Measurements from ENCODE around the gene AKAP8L.

Gene AKAP8L

GRCh38 chr19:15432629-15433518 lies 14.1 kb upstream of the AKAP8L start:
- peak overlapping the region; percentile 58 for H3K27ac ChIP-seq (ENCODE audit: insufficient read depth, low read depth, low read length, poor library complexity, severe bottlenecking)
- 0% methylated on average over 75 of the region's 75 CpGs for WGBS, 2 experiments

GRCh38 chr19:15432018-15432494 lies 13.3 kb upstream of the AKAP8L start:
- 1% methylated on average over 44 of the region's 44 CpGs for WGBS, 2 experiments
- no peaks in the 10 kb centered on the region for H3K9me3 ChIP-seq (ENCODE audit: control insufficient read depth, low read length)
- H3K27ac ChIP-seq (ENCODE audit: insufficient read depth, low read depth, low read length, poor library complexity, severe bottlenecking): no peak overlapping the region

More at GRCh38 chr19:15432629-15433518, 14.1 kb upstream of the AKAP8L start:
- Histone ChIP-seq H3K27me3 (ENCODE audit: control insufficient read depth, insufficient read depth, low read length, poor library complexity, severe bottlenecking) (no peaks in the 10 kb centered on the region), H3K4me3 (ENCODE audit: insufficient read depth, low read depth, low read length) (peak overlapping the region; percentile 63), H3K9me3 (ENCODE audit: control insufficient read depth, low read length) (no peaks in the 10 kb centered on the region), H3K36me3 (ENCODE audit: control insufficient read depth, insufficient read depth, low read length) (no peaks in the 10 kb centered on the region), H3K4me1 (ENCODE audit: control insufficient read depth, insufficient read depth, low read length) (peaks cover 10% of the 10 kb centered on the region)

GRCh38 chr19:15431396-15432017 lies 12.7 kb upstream of the AKAP8L start:
- Histone ChIP-seq H3K9me3 (ENCODE audit: control insufficient read depth, low read length) (no peaks in the 10 kb centered on the region), H3K27ac (ENCODE audit: insufficient read depth, low read depth, low read length, poor library complexity, severe bottlenecking) (no peak overlapping the region)
- 41% methylated on average over 7 of the region's 7 CpGs for WGBS, 2 experiments

More at GRCh38 chr19:15432018-15432494, 13.3 kb upstream of the AKAP8L start:
- no peaks in the 10 kb centered on the region for H3K27me3 ChIP-seq (ENCODE audit: control insufficient read depth, insufficient read depth, low read length, poor library complexity, severe bottlenecking)
- H3K4me3 ChIP-seq (ENCODE audit: insufficient read depth, low read depth, low read length): peak overlapping the region; percentile 77
- H3K4me1 ChIP-seq (ENCODE audit: control insufficient read depth, insufficient read depth, low read length): peaks cover 10% of the 10 kb centered on the region
- peaks cover 4% of the 10 kb centered on the region for H3K36me3 ChIP-seq (ENCODE audit: control insufficient read depth, insufficient read depth, low read length)

GRCh38 chr19:15430526-15431120 lies 11.8 kb upstream of the AKAP8L start:
- Histone ChIP-seq H3K27me3 (ENCODE audit: control insufficient read depth, insufficient read depth, low read length, poor library complexity, severe bottlenecking) (no peaks in the 10 kb centered on the region), H3K27ac (ENCODE audit: insufficient read depth, low read depth, low read length, poor library complexity, severe bottlenecking) (no peak overlapping the region), H3K9me3 (ENCODE audit: control insufficient read depth, low read length) (no peaks in the 10 kb centered on the region), H3K4me3 (ENCODE audit: insufficient read depth, low read depth, low read length) (no peak overlapping the region), H3K4me1 (ENCODE audit: control insufficient read depth, insufficient read depth, low read length) (peaks cover 10% of the 10 kb centered on the region), H3K36me3 (ENCODE audit: control insufficient read depth, insufficient read depth, low read length) (peaks cover 15% of the 10 kb centered on the region)
- 91 to 94% methylated on average over 10 of the region's 10 CpGs for WGBS, 2 experiments

More at GRCh38 chr19:15431396-15432017, 12.7 kb upstream of the AKAP8L start:
- H3K27me3 ChIP-seq (ENCODE audit: control insufficient read depth, insufficient read depth, low read length, poor library complexity, severe bottlenecking): no peaks in the 10 kb centered on the region
- peaks cover 9% of the 10 kb centered on the region for H3K36me3 ChIP-seq (ENCODE audit: control insufficient read depth, insufficient read depth, low read length)
- peaks cover 10% of the 10 kb centered on the region for H3K4me1 ChIP-seq (ENCODE audit: control insufficient read depth, insufficient read depth, low read length)
- peak overlapping the region; percentile 77 for H3K4me3 ChIP-seq (ENCODE audit: insufficient read depth, low read depth, low read length)

GRCh38 chr19:15429825-15430467 lies 11.2 kb upstream of the AKAP8L start:
- Histone ChIP-seq H3K9me3 (ENCODE audit: control insufficient read depth, low read length) (no peaks in the 10 kb centered on the region), H3K36me3 (ENCODE audit: control insufficient read depth, insufficient read depth, low read length) (peaks cover 15% of the 10 kb centered on the region), H3K27me3 (ENCODE audit: control insufficient read depth, insufficient read depth, low read length, poor library complexity, severe bottlenecking) (no peaks in the 10 kb centered on the region), H3K4me3 (ENCODE audit: insufficient read depth, low read depth, low read length) (no peak overlapping the region), H3K27ac (ENCODE audit: insufficient read depth, low read depth, low read length, poor library complexity, severe bottlenecking) (no peak overlapping the region), H3K4me1 (ENCODE audit: control insufficient read depth, insufficient read depth, low read length) (peaks cover 10% of the 10 kb centered on the region)
- WGBS, 2 experiments: 89 to 91% methylated on average over 24 of the region's 24 CpGs

- no peak overlapping the region for H3K4me3 ChIP-seq (ENCODE audit: insufficient read depth, low read depth, low read length)
- WGBS, 2 experiments: 94% methylated on average over 22 of the region's 22 CpGs
- H3K27me3 ChIP-seq (ENCODE audit: control insufficient read depth, insufficient read depth, low read length, poor library complexity, severe bottlenecking): no peaks in the 10 kb centered on the region
- H3K4me1 ChIP-seq (ENCODE audit: control insufficient read depth, insufficient read depth, low read length): peaks cover 10% of the 10 kb centered on the region
- H3K9me3 ChIP-seq (ENCODE audit: control insufficient read depth, low read length): no peaks in the 10 kb centered on the region
- peaks cover 22% of the 10 kb centered on the region for H3K36me3 ChIP-seq (ENCODE audit: control insufficient read depth, insufficient read depth, low read length)
- no peak overlapping the region for H3K27ac ChIP-seq (ENCODE audit: insufficient read depth, low read depth, low read length, poor library complexity, severe bottlenecking)
Observed at GRCh38 chr19:15428956-15429824, 10.4 kb upstream of the AKAP8L start.

- peaks cover 10% of the 10 kb centered on the region for H3K4me1 ChIP-seq (ENCODE audit: control insufficient read depth, insufficient read depth, low read length)
- peaks cover 33% of the 10 kb centered on the region for H3K36me3 ChIP-seq (ENCODE audit: control insufficient read depth, insufficient read depth, low read length)
- H3K9me3 ChIP-seq (ENCODE audit: control insufficient read depth, low read length): no peaks in the 10 kb centered on the region
- no peak overlapping the region for H3K4me3 ChIP-seq (ENCODE audit: insufficient read depth, low read depth, low read length)
- no peak overlapping the region for H3K27ac ChIP-seq (ENCODE audit: insufficient read depth, low read depth, low read length, poor library complexity, severe bottlenecking)
- H3K27me3 ChIP-seq (ENCODE audit: control insufficient read depth, insufficient read depth, low read length, poor library complexity, severe bottlenecking): no peaks in the 10 kb centered on the region
- WGBS, 2 experiments: 97% methylated on average over 35 of the region's 35 CpGs
Observed at GRCh38 chr19:15427991-15428471, 9.2 kb upstream of the AKAP8L start.

- peaks cover 40% of the 10 kb centered on the region for H3K36me3 ChIP-seq (ENCODE audit: control insufficient read depth, insufficient read depth, low read length)
- 96 to 97% methylated on average over 25 of the region's 25 CpGs for WGBS, 2 experiments
Observed at GRCh38 chr19:15427350-15427700, 8.5 kb upstream of the AKAP8L start.

More at GRCh38 chr19:15427350-15427700, 8.5 kb upstream of the AKAP8L start:
- no peaks in the 10 kb centered on the region for H3K27me3 ChIP-seq (ENCODE audit: control insufficient read depth, insufficient read depth, low read length, poor library complexity, severe bottlenecking)
- no peak overlapping the region for H3K27ac ChIP-seq (ENCODE audit: insufficient read depth, low read depth, low read length, poor library complexity, severe bottlenecking)
- peaks cover 10% of the 10 kb centered on the region for H3K4me1 ChIP-seq (ENCODE audit: control insufficient read depth, insufficient read depth, low read length)
- H3K9me3 ChIP-seq (ENCODE audit: control insufficient read depth, low read length): no peaks in the 10 kb centered on the region
- no peak overlapping the region for H3K4me3 ChIP-seq (ENCODE audit: insufficient read depth, low read depth, low read length)
